Nephron progenitor cell (in vitro differentiated cells): ENCODE measurements around the gene GADD45B.
A peak's percentile ranks its signal among the peaks of the same experiment; 100 is the strongest.
"Not testable (repeated sequence)": the region's sequence is repeated elsewhere in the genome, so short reads cannot be mapped to it uniquely, and the experiment has no call there.

Source experiments
- DNase-seq: peaks from one replicate; pipeline ENCODE4 v3.0.0; 2021
- H3K27ac Mint-ChIP-seq: 2 replicates; pipeline ENCODE4 v1.8.0; 2021; ENCODE audit warnings: mild to moderate bottlenecking, moderate library complexity, mixed read lengths
- H3K27me3 Mint-ChIP-seq: 2 replicates; pipeline ENCODE4 v1.8.0; 2021; ENCODE audit warnings: mild to moderate bottlenecking, low read depth, mixed read lengths; ENCODE audit not compliant: poor library complexity
- H3K36me3 Mint-ChIP-seq: 2 replicates; pipeline ENCODE4 v1.8.0; 2021; ENCODE audit warnings: low read depth, mixed read lengths
- H3K4me1 Mint-ChIP-seq: 2 replicates; pipeline ENCODE4 v1.8.0; 2021; ENCODE audit warnings: mixed read lengths
- H3K4me3 Mint-ChIP-seq: 2 replicates; pipeline ENCODE4 v1.8.0; 2021; ENCODE audit warnings: mild to moderate bottlenecking, moderate library complexity, mixed read lengths
- H3K9me3 Mint-ChIP-seq: 2 replicates; pipeline ENCODE4 v1.8.0; 2021; ENCODE audit warnings: mild to moderate bottlenecking, moderate library complexity, mixed read lengths
- CTCF ChIP-seq: fragments of 200-600 bp; sonication (generic); IDR thresholded peaks from 2 replicates; pipeline ENCODE4 v1.5.0; 2021; ENCODE audit warnings: antibody characterized with exemption

GADD45B gene

GRCh38 chr19:2516727-2517126, 40.8 kb downstream of the GADD45B start:
- H3K9me3 Mint-ChIP-seq, result no peaks in the 10 kb centered on the region
- DNase-seq, result no peak
- no peak for TF ChIP-seq CTCF
- peaks cover 27% of the 10 kb centered on the region for H3K4me1 Mint-ChIP-seq
- peak overlapping the region; percentile 64 for H3K27ac Mint-ChIP-seq
- H3K4me3 Mint-ChIP-seq, result no peak overlapping the region
- H3K27me3 Mint-ChIP-seq, result peaks cover 4% of the 10 kb centered on the region
- no peaks in the 10 kb centered on the region for H3K36me3 Mint-ChIP-seq

DNA sequence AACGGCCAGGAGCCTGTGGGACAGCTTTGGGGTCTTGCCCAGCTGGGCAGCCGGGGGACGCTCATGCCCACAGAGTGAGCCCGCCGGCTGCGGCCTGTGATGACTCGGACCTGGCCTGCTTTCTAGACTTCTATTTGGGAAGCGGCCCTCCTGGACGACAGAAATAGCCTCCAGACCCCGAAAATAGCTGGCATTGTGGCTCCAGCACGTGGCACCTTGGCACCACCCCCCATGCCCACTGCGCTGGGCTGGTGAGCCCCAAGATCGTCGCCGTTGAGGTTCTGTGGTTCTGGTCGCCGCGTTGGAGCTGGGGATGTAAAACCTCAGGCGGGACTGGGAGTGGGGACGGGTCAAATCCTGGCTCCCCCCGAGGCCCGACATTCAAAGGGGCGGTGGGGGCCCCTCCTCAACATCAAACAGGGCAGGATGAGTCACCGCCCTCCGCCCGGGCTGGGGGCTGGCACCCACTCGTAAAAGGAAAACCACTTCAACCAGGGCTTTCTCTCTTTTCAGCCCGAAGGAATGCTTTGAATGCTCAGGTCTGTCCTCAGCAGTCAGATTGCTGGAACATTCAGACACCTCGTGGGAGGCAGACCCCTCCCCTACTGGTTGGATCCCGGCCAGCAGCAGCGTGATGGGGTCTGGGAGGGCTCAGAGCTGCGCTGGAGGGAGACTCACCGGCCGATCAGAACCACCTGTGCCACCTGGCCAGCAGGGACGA, 42.1 kb downstream of the GADD45B start:
- no peaks in the 10 kb centered on the region for H3K36me3 Mint-ChIP-seq
- no peaks in the 10 kb centered on the region for H3K9me3 Mint-ChIP-seq
- DNase-seq, result no peak
- H3K4me3 Mint-ChIP-seq, result no peak overlapping the region
- peaks cover 27% of the 10 kb centered on the region for H3K4me1 Mint-ChIP-seq
- no peak for TF ChIP-seq CTCF
- peaks cover 4% of the 10 kb centered on the region for H3K27me3 Mint-ChIP-seq
- no peak overlapping the region for H3K27ac Mint-ChIP-seq

DNA sequence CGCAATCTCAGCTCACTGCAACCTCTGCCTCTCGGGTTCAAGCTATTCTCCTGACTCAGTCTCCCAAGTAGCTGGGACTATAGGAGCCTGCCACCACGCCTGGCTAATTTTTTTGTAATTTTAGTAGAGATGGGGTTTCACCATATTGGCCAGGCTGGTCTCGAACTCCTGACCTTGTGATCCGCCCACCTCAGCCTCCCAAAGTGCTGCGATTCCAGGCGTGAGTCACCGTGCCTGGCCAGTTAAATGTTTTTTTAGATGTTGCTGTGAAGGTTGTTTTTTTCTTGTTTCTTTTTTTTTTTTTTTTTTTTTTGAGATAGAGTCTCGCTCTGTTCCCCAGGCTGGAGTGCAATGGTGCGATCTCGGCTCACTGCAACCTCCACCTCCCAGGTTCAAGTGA, 42.9 kb downstream of the GADD45B start:
- not testable (repeated sequence) for H3K4me3 Mint-ChIP-seq, H3K9me3 Mint-ChIP-seq, H3K27me3 Mint-ChIP-seq, H3K36me3 Mint-ChIP-seq, DNase-seq, H3K27ac Mint-ChIP-seq
- H3K4me1 Mint-ChIP-seq, result peaks cover 26% of the 10 kb centered on the region

GRCh38 chr19:2519482-2519881, 43.6 kb downstream of the GADD45B start:
- TF ChIP-seq CTCF, result no peak
- Mint-ChIP-seq H3K4me3 (no peak overlapping the region), H3K9me3 (no peaks in the 10 kb centered on the region), H3K27me3 (peaks cover 4% of the 10 kb centered on the region), H3K27ac (no peak overlapping the region), H3K4me1 (peaks cover 32% of the 10 kb centered on the region), H3K36me3 (no peaks in the 10 kb centered on the region)
- DNase-seq, result no peak

DNA sequence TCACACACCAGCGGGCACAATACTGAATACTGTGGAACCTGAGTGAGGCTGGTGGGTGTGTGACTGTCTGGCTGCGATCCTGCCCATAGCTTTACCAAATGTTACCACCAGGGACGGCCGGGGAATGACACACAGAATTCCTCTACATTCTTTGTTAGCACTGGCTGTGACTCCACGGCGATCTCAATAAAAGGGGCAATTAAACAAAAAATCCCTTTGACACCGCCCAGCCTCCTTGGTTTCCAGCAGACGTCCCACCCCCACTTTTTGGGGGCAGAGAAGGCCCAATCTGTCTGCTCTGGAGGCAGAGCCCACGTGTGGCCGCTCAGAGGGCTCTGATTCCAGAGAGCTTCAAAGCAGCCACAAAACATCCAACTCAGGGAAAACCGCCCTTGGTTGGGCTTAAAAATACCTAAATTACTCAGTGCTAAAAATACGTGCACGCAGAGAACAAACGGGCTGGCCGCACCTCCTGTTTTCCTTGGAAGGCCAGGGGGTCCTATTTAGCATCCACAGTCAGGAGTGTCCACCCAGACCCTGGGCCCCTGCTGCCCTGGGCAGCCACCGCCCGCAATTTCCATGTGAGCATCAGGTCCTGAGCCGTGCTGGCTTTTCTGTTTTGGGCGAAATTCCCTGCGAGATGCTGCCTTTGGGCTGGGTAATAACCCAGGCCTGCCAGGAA, 47.8 kb downstream of the GADD45B start:
- Mint-ChIP-seq H3K27me3 (no peaks in the 10 kb centered on the region), H3K4me3 (no peak overlapping the region), H3K27ac (peak overlapping the region; percentile 59), H3K4me1 (peaks cover 16% of the 10 kb centered on the region), H3K36me3 (no peaks in the 10 kb centered on the region), H3K9me3 (no peaks in the 10 kb centered on the region)
- DNase-seq, result no peak
- peak; percentile 21 for TF ChIP-seq CTCF

GRCh38 chr19:2524361-2524839, 48.5 kb downstream of the GADD45B start:
- TF ChIP-seq CTCF, result no peak
- H3K27ac Mint-ChIP-seq, result peak overlapping the region; percentile 59
- no peak overlapping the region for H3K4me3 Mint-ChIP-seq
- H3K27me3 Mint-ChIP-seq, result no peaks in the 10 kb centered on the region
- no peaks in the 10 kb centered on the region for H3K36me3 Mint-ChIP-seq
- DNase-seq, result no peak
- no peaks in the 10 kb centered on the region for H3K9me3 Mint-ChIP-seq
- H3K4me1 Mint-ChIP-seq, result peaks cover 16% of the 10 kb centered on the region
